HepG2 (cell line): ENCODE results near the gene CTNNBL1. TPM values are rescaled to one million over a fixed set of nuclear protein-coding genes. Genes with fewer than 3 reads are reported as not detected.

Experiments
- CREM ChIP-seq, 2 experiments: sonication (generic) in 1 of 2; formaldehyde crosslinking in 1 of 2; IDR thresholded peaks; 2 replicates each; pipeline versions ENCODE4 v1.4.0 to v1.6.1; 2016 to 2020; ENCODE audit warnings: antibody characterized with exemption in 1 of 2, mild to moderate bottlenecking in 1 of 2, missing genetic modification reagents in 1 of 2
- HNF4A ChIP-seq: sonication (generic); formaldehyde crosslinking; IDR thresholded peaks from 2 replicates; pipeline ENCODE4 v1.4.0; 2020; ENCODE audit warnings: missing genetic modification reagents
- RBAK ChIP-seq: sonication (generic); formaldehyde crosslinking; IDR thresholded peaks from 2 replicates; pipeline ENCODE4 v1.5.1; 2020; ENCODE audit warnings: mild to moderate bottlenecking, missing genetic modification reagents
- RNF2 ChIP-seq: fragments of 450-650 bp; conservative IDR thresholded peaks from 2 replicates; pipeline ENCODE4 v1.6.1; 2016; ENCODE audit warnings: low read depth
- TCF7L2 ChIP-seq: IDR thresholded peaks from 2 replicates; pipeline ENCODE4 v1.6.1; 2011; ENCODE audit warnings: mild to moderate bottlenecking, low read depth, low read length, moderate library complexity
- TRIM24 ChIP-seq: sonication (generic); formaldehyde crosslinking; IDR thresholded peaks from 2 replicates; pipeline ENCODE4 v1.8.0; 2022; ENCODE audit warnings: mild to moderate bottlenecking, missing genetic modification reagents
- U2AF1 ChIP-seq: fragments of 200-400 bp; formaldehyde crosslinking; optimal IDR thresholded peaks from 2 replicates; pipeline ENCODE3; 2017; ENCODE audit warnings: mild to moderate bottlenecking, low read depth, low read length
- ZFP41 ChIP-seq: sonication (generic); formaldehyde crosslinking; IDR thresholded peaks from 2 replicates; pipeline ENCODE4 v1.4.0; 2020; ENCODE audit warnings: mild to moderate bottlenecking, missing genetic modification reagents, borderline replicate concordance
- ZMYM3 ChIP-seq: sonication (generic); formaldehyde crosslinking; IDR thresholded peaks from 2 replicates; pipeline ENCODE4 v1.5.1; 2020; ENCODE audit warnings: mild to moderate bottlenecking, missing genetic modification reagents
- ZNF138 ChIP-seq: sonication (generic); formaldehyde crosslinking; IDR thresholded peaks from 2 replicates; pipeline ENCODE4 v1.5.0; 2020; ENCODE audit warnings: mild to moderate bottlenecking, low read depth, missing genetic modification reagents
- ZNF670 ChIP-seq: sonication (generic); formaldehyde crosslinking; IDR thresholded peaks from 2 replicates; pipeline ENCODE4 v1.8.0; 2022; ENCODE audit warnings: mild to moderate bottlenecking, missing genetic modification reagents, borderline replicate concordance
- ZSCAN22 ChIP-seq: sonication (generic); formaldehyde crosslinking; IDR thresholded peaks from 2 replicates; pipeline ENCODE4 v1.4.0; 2020; ENCODE audit warnings: mild to moderate bottlenecking, missing genetic modification reagents
- ZSCAN31 ChIP-seq: sonication (generic); formaldehyde crosslinking; IDR thresholded peaks from 2 replicates; pipeline ENCODE4 v1.5.0; 2020; ENCODE audit warnings: low read depth, mild to moderate bottlenecking, missing genetic modification reagents
- polyA plus RNA-seq, 8 experiments: library from polyadenylated mRNA; depleted of rRNA in 3 of 8; stranded (reverse) in 7 of 8; unstranded in 1 of 8; fragments of >200 nt; fragmentation: Illumina TruSeq in 4 of 8; extraction: Trizol in 4 of 8; gene quantifications; 2 replicates each; pipeline versions ENCODE4 v1.2.1 to v1.2.3, GENCODE V29; 2011 to 2016; ENCODE audit warnings: low read depth in 4 of 8, missing spikeins in 1 of 8, mixed read lengths in 1 of 8; ENCODE audit not compliant: insufficient read depth in 1 of 8
- total RNA-seq, 5 experiments: library from RNA; depleted of rRNA; stranded (reverse); fragments of >200 nt; fragmentation: Illumina TruSeq; extraction: Trizol; gene quantifications; 2 replicates each; pipeline ENCODE4 v1.2.3, GENCODE V29; 2016; ENCODE audit warnings: low read depth in 1 of 5
- TF ChIP-seq, protein P1 (sequence below): sonication (generic); formaldehyde crosslinking; IDR thresholded peaks from 2 replicates; pipeline ENCODE4 v1.8.0; 2022; ENCODE audit warnings: mild to moderate bottlenecking, missing genetic modification reagents, moderate library complexity
- TF ChIP-seq, protein P2 (sequence below): sonication (generic); formaldehyde crosslinking; IDR thresholded peaks from 2 replicates; pipeline ENCODE4 v1.4.0; 2020; ENCODE audit warnings: mild to moderate bottlenecking, missing genetic modification reagents, borderline replicate concordance
- TF ChIP-seq, protein P3 (sequence below): sonication (generic); formaldehyde crosslinking; conservative IDR thresholded peaks from 2 replicates; pipeline ENCODE4 v1.4.0; 2020; ENCODE audit warnings: mild to moderate bottlenecking, missing genetic modification reagents, moderate library complexity

CTNNBL1 gene
- total and polyA plus RNA-seq, 2 of the 13 experiments (the other 11 are each of a cell fraction or from before 2014, with no cell fraction given), result 49.3 to 94.6 TPM

DNA sequence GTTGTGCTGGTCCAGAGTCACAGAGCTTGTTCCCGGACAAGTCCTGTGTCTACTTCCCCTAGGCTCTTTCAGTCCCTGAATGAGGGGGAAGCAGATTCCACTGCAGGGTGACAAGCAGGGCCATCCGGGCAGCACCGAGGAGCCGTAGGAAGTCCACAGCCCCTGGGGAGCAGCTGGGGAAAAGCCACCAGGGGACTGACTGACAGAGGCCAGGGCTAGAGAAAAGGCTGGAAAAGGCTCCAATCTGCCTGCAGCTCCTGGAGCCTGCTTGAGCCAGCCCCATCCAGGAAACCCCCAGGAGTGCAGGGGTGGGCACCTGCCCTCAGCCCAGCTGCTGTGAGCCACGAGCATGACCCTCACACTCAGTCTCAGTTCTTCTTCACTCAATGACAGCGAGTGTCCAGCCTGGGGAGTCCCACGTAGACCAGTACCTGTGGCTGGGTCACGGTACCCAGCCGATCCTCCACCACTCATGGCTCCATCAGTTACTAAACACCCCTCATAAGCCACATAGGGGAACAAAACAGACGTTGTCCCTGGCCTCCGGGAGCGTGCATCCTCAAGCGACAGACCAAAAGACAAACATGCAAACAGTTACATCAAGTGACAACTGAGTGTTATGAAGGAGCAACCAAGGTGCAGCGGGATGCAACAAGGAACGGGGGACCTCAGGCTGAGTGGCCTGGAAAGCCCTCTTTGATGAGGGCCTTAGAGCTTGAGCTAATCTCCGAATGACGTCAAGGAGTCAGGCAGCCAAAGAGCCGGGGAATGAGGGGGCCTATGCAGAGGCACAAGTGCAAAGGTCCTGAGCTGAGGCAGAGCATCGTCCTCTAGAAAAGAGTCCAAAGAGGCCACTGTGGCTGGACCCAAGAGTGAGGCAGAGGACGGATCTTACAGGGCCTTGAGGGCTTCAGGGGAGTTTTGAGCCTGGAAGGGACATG lies 184.3 kb downstream of the CTNNBL1 start (continued):
- no peak for TF ChIP-seq ZFP41 (CRISPR knock-in tag)
- TF ChIP-seq ZNF670, result no peak
- no peak for TF ChIP-seq RBAK
- TF ChIP-seq U2AF1, result no peak
- TF ChIP-seq, protein P1, sequence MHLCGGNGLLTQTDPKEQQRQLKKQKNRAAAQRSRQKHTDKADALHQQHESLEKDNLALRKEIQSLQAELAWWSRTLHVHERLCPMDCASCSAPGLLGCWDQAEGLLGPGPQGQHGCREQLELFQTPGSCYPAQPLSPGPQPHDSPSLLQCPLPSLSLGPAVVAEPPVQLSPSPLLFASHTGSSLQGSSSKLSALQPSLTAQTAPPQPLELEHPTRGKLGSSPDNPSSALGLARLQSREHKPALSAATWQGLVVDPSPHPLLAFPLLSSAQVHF, result no peak
- TF ChIP-seq ZMYM3 (CRISPR knock-in tag), result peak; percentile 84
- TF ChIP-seq, protein P2, sequence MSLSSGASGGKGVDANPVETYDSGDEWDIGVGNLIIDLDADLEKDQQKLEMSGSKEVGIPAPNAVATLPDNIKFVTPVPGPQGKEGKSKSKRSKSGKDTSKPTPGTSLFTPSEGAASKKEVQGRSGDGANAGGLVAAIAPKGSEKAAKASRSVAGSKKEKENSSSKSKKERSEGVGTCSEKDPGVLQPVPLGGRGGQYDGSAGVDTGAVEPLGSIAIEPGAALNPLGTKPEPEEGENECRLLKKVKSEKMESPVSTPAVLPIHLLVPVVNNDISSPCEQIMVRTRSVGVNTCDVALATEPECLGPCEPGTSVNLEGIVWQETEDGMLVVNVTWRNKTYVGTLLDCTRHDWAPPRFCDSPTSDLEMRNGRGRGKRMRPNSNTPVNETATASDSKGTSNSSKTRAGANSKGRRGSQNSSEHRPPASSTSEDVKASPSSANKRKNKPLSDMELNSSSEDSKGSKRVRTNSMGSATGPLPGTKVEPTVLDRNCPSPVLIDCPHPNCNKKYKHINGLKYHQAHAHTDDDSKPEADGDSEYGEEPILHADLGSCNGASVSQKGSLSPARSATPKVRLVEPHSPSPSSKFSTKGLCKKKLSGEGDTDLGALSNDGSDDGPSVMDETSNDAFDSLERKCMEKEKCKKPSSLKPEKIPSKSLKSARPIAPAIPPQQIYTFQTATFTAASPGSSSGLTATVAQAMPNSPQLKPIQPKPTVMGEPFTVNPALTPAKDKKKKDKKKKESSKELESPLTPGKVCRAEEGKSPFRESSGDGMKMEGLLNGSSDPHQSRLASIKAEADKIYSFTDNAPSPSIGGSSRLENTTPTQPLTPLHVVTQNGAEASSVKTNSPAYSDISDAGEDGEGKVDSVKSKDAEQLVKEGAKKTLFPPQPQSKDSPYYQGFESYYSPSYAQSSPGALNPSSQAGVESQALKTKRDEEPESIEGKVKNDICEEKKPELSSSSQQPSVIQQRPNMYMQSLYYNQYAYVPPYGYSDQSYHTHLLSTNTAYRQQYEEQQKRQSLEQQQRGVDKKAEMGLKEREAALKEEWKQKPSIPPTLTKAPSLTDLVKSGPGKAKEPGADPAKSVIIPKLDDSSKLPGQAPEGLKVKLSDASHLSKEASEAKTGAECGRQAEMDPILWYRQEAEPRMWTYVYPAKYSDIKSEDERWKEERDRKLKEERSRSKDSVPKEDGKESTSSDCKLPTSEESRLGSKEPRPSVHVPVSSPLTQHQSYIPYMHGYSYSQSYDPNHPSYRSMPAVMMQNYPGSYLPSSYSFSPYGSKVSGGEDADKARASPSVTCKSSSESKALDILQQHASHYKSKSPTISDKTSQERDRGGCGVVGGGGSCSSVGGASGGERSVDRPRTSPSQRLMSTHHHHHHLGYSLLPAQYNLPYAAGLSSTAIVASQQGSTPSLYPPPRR, result no peak
- TF ChIP-seq ZNF138 (CRISPR knock-in tag), result no peak
- TF ChIP-seq HNF4A (CRISPR knock-in tag), result peak; percentile 87
- no peak for TF ChIP-seq ZSCAN22 (CRISPR knock-in tag)
- TF ChIP-seq RNF2, result 0 out of 2 replicates have a peak, but pooled peaks have one; percentile 28
- no peak; the same call in 1 of the 2 replicates for TF ChIP-seq CREM (IDR thresholded peaks at IDR 0.05)
- no peak for TF ChIP-seq CREM (CRISPR knock-in tag; IDR thresholded peaks at IDR 0.05)
- TF ChIP-seq, protein P3, sequence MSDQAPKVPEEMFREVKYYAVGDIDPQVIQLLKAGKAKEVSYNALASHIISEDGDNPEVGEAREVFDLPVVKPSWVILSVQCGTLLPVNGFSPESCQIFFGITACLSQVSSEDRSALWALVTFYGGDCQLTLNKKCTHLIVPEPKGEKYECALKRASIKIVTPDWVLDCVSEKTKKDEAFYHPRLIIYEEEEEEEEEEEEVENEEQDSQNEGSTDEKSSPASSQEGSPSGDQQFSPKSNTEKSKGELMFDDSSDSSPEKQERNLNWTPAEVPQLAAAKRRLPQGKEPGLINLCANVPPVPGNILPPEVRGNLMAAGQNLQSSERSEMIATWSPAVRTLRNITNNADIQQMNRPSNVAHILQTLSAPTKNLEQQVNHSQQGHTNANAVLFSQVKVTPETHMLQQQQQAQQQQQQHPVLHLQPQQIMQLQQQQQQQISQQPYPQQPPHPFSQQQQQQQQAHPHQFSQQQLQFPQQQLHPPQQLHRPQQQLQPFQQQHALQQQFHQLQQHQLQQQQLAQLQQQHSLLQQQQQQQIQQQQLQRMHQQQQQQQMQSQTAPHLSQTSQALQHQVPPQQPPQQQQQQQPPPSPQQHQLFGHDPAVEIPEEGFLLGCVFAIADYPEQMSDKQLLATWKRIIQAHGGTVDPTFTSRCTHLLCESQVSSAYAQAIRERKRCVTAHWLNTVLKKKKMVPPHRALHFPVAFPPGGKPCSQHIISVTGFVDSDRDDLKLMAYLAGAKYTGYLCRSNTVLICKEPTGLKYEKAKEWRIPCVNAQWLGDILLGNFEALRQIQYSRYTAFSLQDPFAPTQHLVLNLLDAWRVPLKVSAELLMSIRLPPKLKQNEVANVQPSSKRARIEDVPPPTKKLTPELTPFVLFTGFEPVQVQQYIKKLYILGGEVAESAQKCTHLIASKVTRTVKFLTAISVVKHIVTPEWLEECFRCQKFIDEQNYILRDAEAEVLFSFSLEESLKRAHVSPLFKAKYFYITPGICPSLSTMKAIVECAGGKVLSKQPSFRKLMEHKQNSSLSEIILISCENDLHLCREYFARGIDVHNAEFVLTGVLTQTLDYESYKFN (CRISPR knock-in tag), result peak; percentile 67
- no peak for TF ChIP-seq ZSCAN31
- TF ChIP-seq TRIM24 (CRISPR knock-in tag), result no peak
- no peak for TF ChIP-seq TCF7L2
